ENCODE results near the gene RNF225. TPM values are rescaled to one million over a fixed set of nuclear protein-coding genes. Genes with fewer than 3 reads are reported as not detected.

The RNF225 gene
- total and polyA plus RNA-seq, 9 of the 15 experiments (the other 6 are each of a cell fraction or from before 2014, with no cell fraction given): 0.33 TPM; not detected in 8

- TF ChIP-seq ZNF175 (CRISPR knock-in tag; IDR thresholded peaks at IDR 0.05; ENCODE audit: low read depth): no peak
- TF ChIP-seq NFE2L1 (tag; IDR thresholded peaks at IDR 0.05; ENCODE audit: borderline replicate concordance, low read depth): no peak
- no peak for TF ChIP-seq ZNF436 (CRISPR knock-in tag; IDR thresholded peaks at IDR 0.05)
- TF ChIP-seq E2F8 (IDR thresholded peaks at IDR 0.05; ENCODE audit: low read depth, partially characterized antibody): peak; percentile 67
- no peak for TF ChIP-seq SETDB1 (IDR thresholded peaks at IDR 0.05; ENCODE audit: low read length)
- no peak for TF ChIP-seq THRA (IDR thresholded peaks at IDR 0.05)
- no peak for TF ChIP-seq HNRNPK (IDR thresholded peaks at IDR 0.05; ENCODE audit: low read depth, low read length, poor library complexity, severe bottlenecking)
- no peak for TF ChIP-seq ETS2 (tag; IDR thresholded peaks at IDR 0.05; ENCODE audit: borderline replicate concordance, poor library complexity, severe bottlenecking)
- TF ChIP-seq ZNF124 (CRISPR knock-in tag; IDR thresholded peaks at IDR 0.05): no peak
- no peak for TF ChIP-seq KLF1 (tag; IDR thresholded peaks at IDR 0.05)
- TF ChIP-seq ZNF41 (CRISPR knock-in tag; conservative IDR thresholded peaks at IDR 0.05): no peak
- peak; percentile 75 for TF ChIP-seq HCFC1 (IDR thresholded peaks at IDR 0.05; ENCODE audit: low read depth, low read length)
- TF ChIP-seq HDAC2 (IDR thresholded peaks at IDR 0.05): peak; percentile 53; the same call in 1 of the 2 replicates
- no peak for TF ChIP-seq NUFIP1 (IDR thresholded peaks at IDR 0.05; ENCODE audit: partially characterized antibody)
- TF ChIP-seq L3MBTL2 (IDR thresholded peaks at IDR 0.05): peak; percentile 98
- TF ChIP-seq ZBTB9 (CRISPR knock-in tag; IDR thresholded peaks at IDR 0.05): no peak
- no peak for TF ChIP-seq CHD1 (IDR thresholded peaks at IDR 0.05; ENCODE audit: low read length)
- no peak for TF ChIP-seq TOE1 (IDR thresholded peaks at IDR 0.05; ENCODE audit: borderline replicate concordance)
- TF ChIP-seq TOE1 (CRISPR knock-in tag; IDR thresholded peaks at IDR 0.05; ENCODE audit: borderline replicate concordance, low read depth): no peak
- no peak for TF ChIP-seq SIRT6 (IDR thresholded peaks at IDR 0.05; ENCODE audit: low read depth, low read length)
These were observed 5.7 kb downstream of the RNF225 start (continued) for GRCh38 chr19:58400916-58401839.
